Body of pancreas (tissue), 4 donors: ENCODE measurements around the gene ADAMTS10. TPM values are rescaled to one million over a fixed set of nuclear protein-coding genes. Genes with fewer than 3 reads are reported as not detected.

Experiments
- ATAC-seq: fragments of 150-250 bp; one replicate; pipeline ENCODE4 v1.9.1; 2016
- DNase-seq, 4 donors: peaks; one replicate each; pipeline ENCODE4 v3.0.0-alpha.2; 2019
- H3K27ac ChIP-seq, 4 donors: fragments of 200-600 bp; sonication (generic); 1 replicate in 3 of 4; 2 replicates in 1 of 4; pipeline versions ENCODE4 v1.5.1 to v1.6.1; 2016 to 2019; ENCODE audit warnings: mild to moderate bottlenecking in 1 of 4, mixed read lengths in 1 of 4, moderate library complexity in 1 of 4
- H3K27me3 ChIP-seq, 2 donors: fragments of 200-600 bp; sonication (generic); one replicate each; pipeline ENCODE4 v1.6.0; 2016; ENCODE audit warnings: mild to moderate bottlenecking in 1 of 2
- H3K36me3 ChIP-seq, 2 donors: fragments of 200-600 bp; sonication (generic); replicated peaks in 1 of 2; 2 replicates each; pipeline ENCODE4 v1.5.1; 2016; ENCODE audit warnings: low read depth in 2 of 2; ENCODE audit not compliant: insufficient read depth in 1 of 2
- H3K4me1 ChIP-seq: fragments of 200-600 bp; sonication (generic); one replicate; pipeline ENCODE4 v1.6.0; 2016
- H3K4me3 ChIP-seq, 2 donors: fragments of 200-600 bp; sonication (generic); 1 replicate in 1 of 2; 2 replicates in 1 of 2; pipeline ENCODE4 v1.5.1; 2016 to 2019
- H3K9me3 ChIP-seq, 3 donors: fragments of 200-600 bp; sonication (generic); 1 replicate in 2 of 3; 2 replicates in 1 of 3; pipeline ENCODE4 v1.5.1; 2016
- CTCF ChIP-seq, 7 experiments: fragments of 450-650 bp in 4 of 7; fragments of 200-600 bp in 3 of 7; sonication (generic) in 3 of 7; IDR thresholded peaks; one replicate each; pipeline ENCODE4 v1.5.1; 2016 to 2019; ENCODE audit warnings: antibody characterized with exemption in 7 of 7
- POLR2A ChIP-seq, 3 donors: fragments of 450-650 bp; IDR thresholded peaks; one replicate each; pipeline ENCODE4 v1.6.1; 2016; ENCODE audit warnings: antibody characterized with exemption in 3 of 3, mild to moderate bottlenecking in 2 of 3
- WGBS, 2 donors: methylation state at CpG; one replicate each; pipeline ENCODE4 v1.1.5; 2017; 5-methylcytosine and 5-hydroxymethylcytosine counted together
- intact Hi-C: fragments of 100-400 bp; cut with DNase I; formaldehyde crosslinking; loops from one replicate; pipeline ENCODE4 v1.15.1; 2023
- total RNA-seq, 2 donors: library from RNA; depleted of rRNA; stranded (reverse); fragments of >200 nt; gene quantifications; one replicate each; pipeline ENCODE4 v1.1.0, GENCODE V29; 2016

ADAMTS10 gene
- total RNA-seq, 2 donors from 2014 or later = 19.1 to 36.6 TPM

GRCh38 chr19:8536282-8536681 is 74.2 kb downstream of the ADAMTS10 start:
- Histone ChIP-seq H3K36me3 (no peaks in the 10 kb centered on the region), H3K4me3 (no peak overlapping the region), H3K9me3 (no peaks in the 10 kb centered on the region), H3K4me1 (no peaks in the 10 kb centered on the region), H3K27ac (no peak overlapping the region), H3K27me3 (no peaks in the 10 kb centered on the region)
- no peak for ATAC-seq
- TF ChIP-seq CTCF (IDR thresholded peaks at IDR 0.05) (no peak), POLR2A (IDR thresholded peaks at IDR 0.05) (no peak)
- WGBS, 2 donors = 62 to 78% methylated on average over 17 to 19 of the region's 22 CpGs
- intact Hi-C loops = no loop called here
- DNase-seq = no peak

GRCh38 chr19:8532225-8532624 is 78.3 kb downstream of the ADAMTS10 start:
- H3K27me3 ChIP-seq = no peaks in the 10 kb centered on the region
- intact Hi-C loops = no loop called here
- no peak for TF ChIP-seq CTCF (IDR thresholded peaks at IDR 0.05)
- TF ChIP-seq POLR2A (IDR thresholded peaks at IDR 0.05) = no peak
- H3K4me1 ChIP-seq = no peaks in the 10 kb centered on the region
- H3K4me3 ChIP-seq = no peak overlapping the region
- 49 to 64% methylated on average over 2 of the region's 2 CpGs for WGBS, 2 donors
- H3K9me3 ChIP-seq = no peaks in the 10 kb centered on the region
- H3K27ac ChIP-seq = no peak overlapping the region
- no peak for ATAC-seq
- DNase-seq = no peak
- no peaks in the 10 kb centered on the region for H3K36me3 ChIP-seq

GRCh38 chr19:8531470-8531869 is 79.0 kb downstream of the ADAMTS10 start:
- 77 to 85% methylated on average over 7 of the region's 7 CpGs for WGBS, 2 donors
- no peak for TF ChIP-seq CTCF (IDR thresholded peaks at IDR 0.05)
- H3K4me3 ChIP-seq = no peak overlapping the region

More at GRCh38 chr19:8531470-8531869, 79.0 kb downstream of the ADAMTS10 start:
- Histone ChIP-seq H3K27ac (no peak overlapping the region), H3K36me3 (no peaks in the 10 kb centered on the region), H3K9me3 (no peaks in the 10 kb centered on the region), H3K27me3 (no peaks in the 10 kb centered on the region), H3K4me1 (peaks cover 7% of the 10 kb centered on the region)
- no peak for DNase-seq
- intact Hi-C loops = no loop called here
- no peak for ATAC-seq

Other genes starting within 250 kb of the ADAMTS10 start
- 100 to 1,000 TPM in 1 of 2 donors, 10 to 100 TPM in 1; 68.7 to 110 TPM for gene ANGPTL4, start 246.6 kb downstream of the ADAMTS10 start, total RNA-seq
- 10 to 100 TPM; 47.7 to 50.4 TPM for gene RAB11B, start 220.4 kb downstream of the ADAMTS10 start, total RNA-seq
- gene MARCHF2, start 197.4 kb downstream of the ADAMTS10 start, total RNA-seq = 10 to 100 TPM; 32.9 to 35.9 TPM
- gene HNRNPM, start 165.7 kb downstream of the ADAMTS10 start, total RNA-seq = 100 to 1,000 TPM in 1 of 2 donors, 10 to 100 TPM in 1; 64.9 to 146 TPM
- under 1 TPM; 0.26 to 0.33 TPM for gene PRAM1, start 108.1 kb downstream of the ADAMTS10 start, total RNA-seq
- gene ZNF414, start 96.5 kb downstream of the ADAMTS10 start, total RNA-seq = 10 to 100 TPM; 25.4 to 34.2 TPM
- gene MYO1F, start 33.3 kb downstream of the ADAMTS10 start, total RNA-seq = 1 to 10 TPM; 2.0 to 8.0 TPM
- not detected for gene NFILZ, start 19.9 kb upstream of the ADAMTS10 start, total RNA-seq
- not detected for gene ACTL9, start 88.1 kb upstream of the ADAMTS10 start, total RNA-seq
- not detected for gene OR2Z1, start 110.9 kb upstream of the ADAMTS10 start, total RNA-seq
- gene ZNF558, start 221.6 kb upstream of the ADAMTS10 start, total RNA-seq = 10 to 100 TPM; 13.2 to 22.4 TPM
- gene MBD3L1, start 221.7 kb upstream of the ADAMTS10 start, total RNA-seq = not detected